NCI-H2107 (cell line): ENCODE measurements around the gene ADD1.

ENCODE experiments used
- DNase-seq: peaks from one replicate; lab custom pipeline; 2025; lab: John Stamatoyannopoulos, UW

The ADD1 gene

DNA sequence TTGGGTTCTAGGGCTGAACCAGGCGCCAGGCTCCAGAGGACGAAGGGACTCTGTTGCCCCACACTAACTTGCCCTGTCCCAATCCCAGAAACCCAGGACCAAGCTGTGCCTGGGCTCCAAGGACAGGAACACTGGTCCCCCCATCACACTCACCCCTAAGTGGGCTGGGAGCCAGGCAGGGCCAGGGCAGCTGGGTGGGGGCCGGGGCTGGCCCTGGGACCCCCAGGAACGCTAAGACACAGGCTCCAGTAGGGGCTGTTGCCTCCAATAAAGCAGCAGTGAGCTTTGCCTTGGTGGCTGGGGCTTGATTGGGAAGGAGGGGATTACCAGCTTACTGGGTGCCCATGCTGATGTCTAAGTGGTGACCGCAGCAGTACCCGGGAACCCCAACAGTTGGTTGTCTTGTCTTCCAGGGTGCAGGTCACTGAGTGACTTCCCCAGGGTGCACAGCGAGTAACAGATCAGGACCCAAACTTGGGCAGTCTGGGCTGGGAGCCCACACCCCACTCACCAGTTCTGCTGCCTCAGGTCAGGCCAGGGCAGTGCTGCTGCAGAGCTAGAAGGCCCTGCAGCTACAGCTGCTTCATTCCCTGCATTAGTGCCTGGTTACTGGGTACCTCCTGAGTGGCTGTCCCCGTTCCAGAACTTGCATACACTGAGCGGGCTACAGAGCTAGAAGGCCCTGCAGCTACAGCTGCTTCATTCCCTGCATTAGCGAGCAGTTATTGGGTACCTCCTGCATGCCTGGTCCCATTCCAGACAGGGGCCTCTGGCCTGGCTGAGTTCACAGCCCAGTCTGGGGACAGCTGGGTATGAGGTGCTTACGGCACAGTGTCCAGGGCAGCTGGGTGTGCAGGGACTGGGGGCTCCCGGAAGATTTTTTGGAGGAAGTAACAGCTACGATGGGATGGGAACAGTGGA lies 9.4 kb upstream of the ADD1 start:
- no peak for DNase-seq

- DNase-seq: no peak
These were observed 7.7 kb upstream of the ADD1 start for GRCh38 chr4:2835978-2836377.

- DNase-seq: no peak
These were observed 7.2 kb upstream of the ADD1 start for GRCh38 chr4:2836391-2836859.

DNA sequence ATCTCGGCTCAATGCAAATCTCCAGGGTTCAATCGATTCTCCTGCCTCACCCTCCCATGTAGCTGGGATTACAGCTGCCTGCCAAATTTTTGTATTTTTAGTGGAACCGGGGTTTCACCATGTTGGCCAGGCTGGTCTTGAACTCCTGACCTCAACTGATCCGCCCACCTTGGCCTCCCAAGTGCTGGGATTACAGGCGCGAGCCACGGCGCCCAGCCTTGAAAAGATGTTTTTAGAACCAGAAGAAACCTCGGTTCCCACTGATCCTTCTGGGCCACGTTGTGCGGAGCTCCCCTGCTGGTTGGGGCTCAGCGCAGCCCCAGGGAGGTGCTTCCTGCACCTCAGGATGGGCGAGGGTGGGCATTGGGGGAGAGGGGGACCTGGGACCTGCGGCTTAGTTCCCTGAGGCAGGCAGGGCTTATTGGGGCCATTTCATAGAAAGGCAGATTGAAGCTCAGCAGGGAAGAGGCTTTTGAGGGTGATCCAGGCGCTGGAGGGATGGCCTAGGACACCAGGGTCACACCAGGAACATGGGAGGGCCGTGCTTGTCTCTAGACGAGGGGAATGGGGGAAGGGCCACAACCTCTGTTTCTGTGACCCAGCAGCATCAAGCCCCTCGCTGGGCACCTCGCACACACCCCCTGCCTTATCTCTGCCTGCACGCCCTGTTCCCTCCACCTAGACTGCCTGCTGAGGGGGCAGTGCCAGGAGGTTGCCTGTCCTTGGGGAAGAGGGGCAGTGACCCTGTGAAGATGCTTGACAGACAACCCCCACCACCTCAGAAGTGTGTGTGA lies 6.3 kb upstream of the ADD1 start:
- no peak for DNase-seq

GRCh38 chr4:2837904-2838496 lies 5.6 kb upstream of the ADD1 start:
- no peak for DNase-seq

GRCh38 chr4:2839060-2839459 lies 4.6 kb upstream of the ADD1 start:
- DNase-seq: no peak

GRCh38 chr4:2842687-2843262 lies 869 bp upstream of the ADD1 start:
- DNase-seq: no peak

DNA sequence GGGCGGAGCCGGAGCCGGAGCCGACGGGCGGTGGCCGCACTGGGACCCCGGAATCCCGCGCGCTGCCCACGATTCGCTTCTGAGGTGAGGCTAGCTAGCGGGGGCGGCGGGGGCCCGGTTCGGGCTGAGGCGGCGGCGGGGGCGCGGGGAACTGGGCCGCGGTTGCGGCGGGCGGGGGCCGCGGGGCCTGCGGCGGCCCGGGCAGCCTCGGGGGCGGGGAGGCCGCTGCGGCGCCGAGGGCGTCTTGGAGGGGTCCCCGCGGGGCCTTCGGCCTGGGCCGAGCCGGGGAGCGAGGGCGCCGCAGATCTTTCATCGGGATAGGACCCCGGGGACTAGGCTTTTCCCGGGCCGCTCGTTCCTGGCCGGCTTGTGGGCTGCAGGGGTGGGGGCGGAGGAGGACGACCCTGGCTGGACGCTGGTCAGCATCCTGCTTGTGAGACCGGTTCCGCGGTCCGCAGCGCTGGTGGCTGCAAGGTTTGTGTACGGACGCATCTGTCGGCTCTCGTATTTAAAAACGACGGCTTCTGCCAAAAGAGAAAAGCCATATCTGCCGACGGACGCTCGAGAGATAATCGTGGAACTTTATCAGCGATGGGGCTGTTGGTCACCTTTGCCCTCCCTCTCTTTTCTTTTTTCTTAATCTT lies 419 bp downstream of the ADD1 start:
- no peak for DNase-seq

DNA sequence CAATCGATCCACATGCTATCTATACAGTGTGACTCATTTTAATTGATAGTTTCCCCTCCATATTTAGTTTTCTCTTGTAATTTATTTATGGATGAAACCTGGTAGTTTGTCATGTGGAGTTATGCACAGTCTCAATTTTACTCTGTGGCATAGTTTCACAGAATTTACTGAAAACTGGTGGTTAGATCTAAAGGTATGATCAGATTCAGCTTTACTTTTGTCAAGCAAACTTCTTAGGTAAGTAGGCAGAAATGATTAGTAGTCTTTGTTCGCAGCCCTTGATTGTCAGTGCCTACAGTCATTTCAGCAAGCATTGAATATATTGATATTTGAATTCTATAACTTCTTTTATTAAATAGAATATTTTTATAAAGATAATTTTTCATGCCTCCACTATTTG lies 2.5 kb downstream of the ADD1 start:
- DNase-seq: no peak

DNA sequence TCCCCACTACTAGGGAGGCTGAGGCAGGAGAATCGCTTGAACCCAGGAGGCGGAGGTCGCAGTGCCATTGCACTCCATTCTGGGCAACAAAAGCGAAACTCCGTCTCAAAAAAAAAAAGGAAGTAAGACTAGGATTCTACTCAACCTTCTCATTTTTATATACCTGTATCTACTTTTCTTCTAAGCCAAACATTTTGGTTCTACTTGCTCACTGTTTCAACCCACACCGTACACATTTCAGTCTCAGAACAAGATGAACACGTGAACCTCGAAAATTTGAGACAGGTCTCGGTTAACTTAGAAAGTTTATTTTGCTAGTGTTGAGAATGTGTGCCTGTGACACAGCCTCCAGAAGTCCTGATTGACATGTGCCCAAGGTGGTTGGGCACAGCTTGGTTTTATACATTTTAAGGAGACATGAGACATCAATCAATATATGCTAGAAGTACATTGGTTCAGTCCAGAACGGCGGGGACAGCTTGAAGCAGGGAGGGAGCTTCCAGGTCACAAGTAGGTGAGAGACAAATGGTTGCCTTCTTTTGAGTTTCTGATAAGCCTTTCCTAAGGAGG lies 3.7 kb downstream of the ADD1 start:
- no peak for DNase-seq

DNA sequence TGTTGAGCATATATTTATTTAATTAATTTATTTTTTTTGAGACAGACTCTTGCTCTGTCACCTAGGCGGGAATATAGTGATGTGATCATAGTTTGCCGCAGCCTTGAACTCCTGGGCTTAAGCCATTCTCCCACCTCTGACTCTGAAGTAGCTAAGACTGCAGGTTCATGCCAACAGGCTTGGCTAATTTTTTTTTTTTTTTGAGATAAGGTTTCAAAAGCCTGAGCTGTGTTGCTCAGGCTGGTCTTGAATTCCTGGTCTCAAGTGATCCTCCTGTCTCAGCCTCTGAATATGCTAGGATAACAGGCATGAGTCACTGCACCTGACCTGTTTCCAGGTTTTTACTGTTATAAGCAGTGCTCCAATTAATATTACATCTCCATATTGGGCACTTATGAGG lies 4.8 kb downstream of the ADD1 start:
- DNase-seq: no peak

GRCh38 chr4:2849267-2850152 lies 5.9 kb downstream of the ADD1 start:
- DNase-seq: no peak

- DNase-seq: no peak
These were observed 7.5 kb downstream of the ADD1 start for GRCh38 chr4:2850966-2851798.

GRCh38 chr4:2852481-2852921 lies 8.9 kb downstream of the ADD1 start:
- DNase-seq: no peak

- no peak for DNase-seq
These were observed 11.9 kb downstream of the ADD1 start for GRCh38 chr4:2855584-2855983.

DNA sequence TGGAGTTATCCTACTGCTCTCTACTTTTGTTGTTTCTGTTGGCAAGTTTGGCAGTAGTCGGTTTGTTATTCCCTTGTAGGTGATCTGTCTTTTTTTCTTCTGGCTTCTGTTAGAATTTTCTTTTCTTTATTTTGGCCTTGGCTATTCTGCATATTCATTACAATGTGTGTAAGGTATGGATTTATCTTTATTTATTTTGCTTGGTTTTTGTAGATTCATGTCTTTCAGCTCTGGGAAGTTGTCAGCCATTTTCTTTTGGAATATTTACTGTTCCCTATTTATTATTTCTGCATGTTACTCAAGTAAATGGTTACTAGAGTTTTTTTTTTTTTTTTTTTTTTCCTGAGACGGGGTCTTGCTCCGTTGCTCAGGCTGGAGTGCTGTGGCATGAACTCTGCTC lies 12.6 kb downstream of the ADD1 start:
- no peak for DNase-seq

DNA sequence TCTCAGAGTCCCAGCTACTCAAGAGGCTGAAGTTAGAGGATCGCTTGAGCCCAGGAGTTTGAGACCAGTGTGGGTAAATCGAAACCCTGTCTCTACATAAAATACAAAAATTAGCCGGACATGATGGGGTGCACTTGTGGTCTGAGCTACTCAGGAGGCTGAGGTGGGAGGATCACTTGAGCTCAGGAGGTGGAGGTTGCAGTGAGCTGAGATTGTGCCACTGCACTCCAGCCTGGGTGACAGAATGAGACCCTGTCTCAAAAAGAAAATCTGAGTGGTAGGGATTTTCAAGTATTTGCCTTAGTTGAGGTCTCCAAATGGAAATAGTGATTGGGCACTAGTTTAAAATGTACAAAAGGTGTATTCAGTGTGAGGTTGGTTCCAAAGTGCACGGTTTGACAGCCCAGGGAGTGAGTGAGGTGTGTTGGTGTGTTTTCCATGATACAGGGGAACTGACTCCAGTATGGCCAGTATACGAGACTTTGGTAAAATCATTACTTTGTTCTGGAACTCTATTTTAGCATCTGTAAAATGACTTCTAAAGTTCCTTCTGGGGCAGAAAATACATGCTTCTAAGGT lies 13.8 kb downstream of the ADD1 start:
- no peak for DNase-seq

- no peak for DNase-seq
These were observed 15.0 kb downstream of the ADD1 start for GRCh38 chr4:2858451-2859217.
